ENCODE data around the gene OSGIN1. TPM values are rescaled to one million over a fixed set of nuclear protein-coding genes. Genes with fewer than 3 reads are reported as not detected.

The OSGIN1 gene
- total and polyA plus RNA-seq, 2 donors (not counting 1 experiment from before 2014, with no cell fraction given) = 0.85 to 1.8 TPM

GRCh38 chr16:83972256-83973008 lies 19.4 kb downstream of the OSGIN1 start:
- no peak for TF ChIP-seq CTCF (IDR thresholded peaks at IDR 0.05)
- no peak for TF ChIP-seq EZH2 (IDR thresholded peaks at IDR 0.05; ENCODE audit: borderline replicate concordance, insufficient read depth, low read depth, low read length, poor library complexity, severe bottlenecking)
- DNase-seq = no peak
- Histone ChIP-seq H4K20me1 (ENCODE audit: control insufficient read depth, insufficient read depth, low read length, poor library complexity, severe bottlenecking) (no peaks in the 10 kb centered on the region), H3K4me3 (ENCODE audit: control extremely low read depth in 1 of 5, extremely low read depth in 1 of 5, insufficient read depth in 1 of 5, low read depth in 2 of 5, low read length in 4 of 5) (no peak overlapping the region), H3K9me3 (ENCODE audit: control extremely low read depth in 1 of 3, control insufficient read depth in 2 of 3, insufficient read depth in 1 of 3, low read length in 2 of 3) (peaks cover 0 to under 1% (median 0%) of the 10 kb centered on the region in 3 donors), H3K79me2 (ENCODE audit: control insufficient read depth, insufficient read depth, low read length) (no peaks in the 10 kb centered on the region), H3K9ac (ENCODE audit: low read length) (no peak overlapping the region), H3K27ac (ENCODE audit: low read length in 2 of 2) (no peak overlapping the region), H3K36me3 (replicated peaks in 1 of 2; ENCODE audit: control extremely low read depth in 1 of 2, control insufficient read depth in 1 of 2, extremely low read depth in 1 of 2, insufficient read depth in 2 of 2, low read length in 1 of 2) (no peaks in the 10 kb centered on the region), H2AFZ (ENCODE audit: insufficient read depth, low read depth, low read length, poor library complexity, severe bottlenecking) (no peak overlapping the region), H3K27me3 (replicated peaks in 1 of 4; ENCODE audit: control extremely low read depth in 1 of 4, control insufficient read depth in 3 of 4, insufficient read depth in 4 of 4, low read length in 3 of 4) (peaks cover 0 to 17% (median 5%) of the 10 kb centered on the region in 4 experiments), H3K4me1 (ENCODE audit: control insufficient read depth in 2 of 2, insufficient read depth in 2 of 2, low read length in 2 of 2) (peaks cover 0 to 4% of the 10 kb centered on the region in 2 donors), H3K4me2 (replicated peaks; ENCODE audit: low read depth, low read length, poor library complexity, severe bottlenecking) (no peak overlapping the region)
- no peak for ATAC-seq (ENCODE audit: low read depth)
- H3K27ac Mint-ChIP-seq = no peak overlapping the region
- H3K4me1 Mint-ChIP-seq = peaks cover 6% of the 10 kb centered on the region
- no peak overlapping the region for H3K4me3 Mint-ChIP-seq
- no peaks in the 10 kb centered on the region for H3K9me3 Mint-ChIP-seq (ENCODE audit: insufficient read depth)
- ChIA-PET CTCF (no interaction called here), POLR2A (no interaction called here)
- intact Hi-C loops (cut with micrococcal nuclease) = no loop called here
- WGBS (ENCODE audit: insufficient coverage) = 86% methylated on average over 18 of the region's 19 CpGs
- peaks cover 14% of the 10 kb centered on the region for H3K27me3 Mint-ChIP-seq

- Histone ChIP-seq H2AFZ (ENCODE audit: insufficient read depth, low read depth, low read length, poor library complexity, severe bottlenecking) (no peak overlapping the region), H3K4me1 (ENCODE audit: control insufficient read depth in 2 of 2, insufficient read depth in 2 of 2, low read length in 2 of 2) (peaks cover 0 to 4% of the 10 kb centered on the region in 2 donors), H3K9ac (ENCODE audit: low read length) (no peak overlapping the region), H3K36me3 (replicated peaks in 1 of 2; ENCODE audit: control extremely low read depth in 1 of 2, control insufficient read depth in 1 of 2, extremely low read depth in 1 of 2, insufficient read depth in 2 of 2, low read length in 1 of 2) (no peaks in the 10 kb centered on the region), H3K9me3 (ENCODE audit: control extremely low read depth in 1 of 3, control insufficient read depth in 2 of 3, insufficient read depth in 1 of 3, low read length in 2 of 3) (peaks cover 0 to 5% (median 1%) of the 10 kb centered on the region in 3 donors), H4K20me1 (ENCODE audit: control insufficient read depth, insufficient read depth, low read length, poor library complexity, severe bottlenecking) (no peaks in the 10 kb centered on the region), H3K4me3 (ENCODE audit: control extremely low read depth in 1 of 5, extremely low read depth in 1 of 5, insufficient read depth in 1 of 5, low read depth in 2 of 5, low read length in 4 of 5) (no peak overlapping the region), H3K27me3 (replicated peaks in 1 of 4; ENCODE audit: control extremely low read depth in 1 of 4, control insufficient read depth in 3 of 4, insufficient read depth in 4 of 4, low read length in 3 of 4) (peaks cover 0 to 17% (median 3%) of the 10 kb centered on the region in 4 experiments), H3K4me2 (replicated peaks; ENCODE audit: low read depth, low read length, poor library complexity, severe bottlenecking) (no peak overlapping the region), H3K79me2 (ENCODE audit: control insufficient read depth, insufficient read depth, low read length) (no peaks in the 10 kb centered on the region), H3K27ac (ENCODE audit: low read length in 2 of 2) (no peak overlapping the region)
- Mint-ChIP-seq H3K4me3 (no peak overlapping the region), H3K27ac (no peak overlapping the region), H3K27me3 (peaks cover 10% of the 10 kb centered on the region), H3K4me1 (peaks cover 3% of the 10 kb centered on the region), H3K9me3 (ENCODE audit: insufficient read depth) (no peaks in the 10 kb centered on the region)
- ATAC-seq (ENCODE audit: low read depth) = no peak
- no peak for DNase-seq
- intact Hi-C loops (cut with micrococcal nuclease) = no loop called here
- POLR2A ChIA-PET = no interaction called here
- CTCF ChIA-PET = no interaction called here
- WGBS (ENCODE audit: insufficient coverage) = 87% methylated on average over 10 of the region's 10 CpGs
- no peak for TF ChIP-seq EZH2 (IDR thresholded peaks at IDR 0.05; ENCODE audit: borderline replicate concordance, insufficient read depth, low read depth, low read length, poor library complexity, severe bottlenecking)
- TF ChIP-seq CTCF (IDR thresholded peaks at IDR 0.05) = no peak
Observed at GRCh38 chr16:83973077-83973476, 20.0 kb downstream of the OSGIN1 start.

Measured in B cell (primary cell).